Astrocyte (in vitro differentiated cells and primary cell): ENCODE data around the gene VOPP1.

Source experiments
- CTCF ChIP-seq: IDR thresholded peaks from 2 replicates; pipeline ENCODE4 v1.5.1; 2011; ENCODE audit warnings: low read depth, mild to moderate bottlenecking, inconsistent platforms, low read length, moderate library complexity; ENCODE audit not compliant: insufficient read depth
- EZH2 ChIP-seq: IDR thresholded peaks from 2 replicates; pipeline ENCODE4 v1.6.1; 2012; ENCODE audit warnings: mild to moderate bottlenecking, low read length, inconsistent platforms; ENCODE audit not compliant: insufficient read depth

- TF ChIP-seq CTCF (no peak), EZH2 (no peak)
These were observed 81.0 kb downstream of the VOPP1 start for GRCh38 chr7:55491346-55491745.
